Measurements from ENCODE around the gene MECP2. TPM values are rescaled to one million over a fixed set of nuclear protein-coding genes. Genes with fewer than 3 reads are reported as not detected.
A peak's percentile ranks its signal among the peaks of the same experiment; 100 is the strongest.

Gene MECP2
- total RNA-seq, 2 experiments from 2014 or later = 63.7 to 65.1 TPM

DNA sequence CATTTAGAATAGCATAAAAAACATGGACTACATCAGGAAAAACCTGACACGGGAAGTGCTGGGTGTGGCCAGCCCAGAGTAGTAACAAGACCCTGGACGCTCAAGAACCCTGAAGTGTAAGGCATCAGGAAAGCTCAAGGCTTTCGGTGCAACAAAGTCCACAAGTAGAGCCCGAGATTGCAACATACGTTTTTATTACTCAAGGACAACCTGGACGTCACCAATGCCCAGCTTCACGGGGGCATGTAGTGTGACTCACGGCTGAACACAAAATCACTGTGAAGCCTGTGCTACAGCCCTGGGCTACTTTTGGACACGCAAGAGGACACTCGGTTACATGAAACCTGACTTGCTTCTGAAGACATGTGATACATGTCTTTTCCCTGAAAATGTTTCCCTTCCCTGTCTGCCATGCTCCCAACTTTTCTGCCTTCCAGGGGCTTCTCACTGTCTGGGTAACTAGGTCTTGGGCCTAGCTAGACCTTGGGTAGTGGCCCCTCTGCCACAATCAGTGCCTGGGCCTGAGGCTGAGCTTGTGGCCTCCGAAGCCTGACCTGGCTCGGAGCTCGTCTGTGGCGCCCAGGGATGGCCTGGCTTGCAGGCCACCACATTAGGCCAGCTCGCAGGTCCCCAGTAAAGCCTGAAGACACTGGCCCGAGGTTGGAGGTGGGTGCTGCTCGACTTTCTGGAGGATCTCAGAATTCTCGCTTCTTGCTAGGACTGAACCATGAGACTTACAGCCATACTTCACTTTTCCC, 87.0 kb downstream of the MECP2 start:
- no peak for DNase-seq
- no peaks in the 10 kb centered on the region for H3K9me3 Mint-ChIP-seq
- no peaks in the 10 kb centered on the region for H3K27me3 Mint-ChIP-seq
- ATAC-seq = no peak
- no peak overlapping the region for H3K27ac Mint-ChIP-seq
- H3K4me1 Mint-ChIP-seq (ENCODE audit: low read depth) = peaks cover 16% of the 10 kb centered on the region
- CTCF ChIA-PET = no interaction called here
- TF ChIP-seq, protein P1, sequence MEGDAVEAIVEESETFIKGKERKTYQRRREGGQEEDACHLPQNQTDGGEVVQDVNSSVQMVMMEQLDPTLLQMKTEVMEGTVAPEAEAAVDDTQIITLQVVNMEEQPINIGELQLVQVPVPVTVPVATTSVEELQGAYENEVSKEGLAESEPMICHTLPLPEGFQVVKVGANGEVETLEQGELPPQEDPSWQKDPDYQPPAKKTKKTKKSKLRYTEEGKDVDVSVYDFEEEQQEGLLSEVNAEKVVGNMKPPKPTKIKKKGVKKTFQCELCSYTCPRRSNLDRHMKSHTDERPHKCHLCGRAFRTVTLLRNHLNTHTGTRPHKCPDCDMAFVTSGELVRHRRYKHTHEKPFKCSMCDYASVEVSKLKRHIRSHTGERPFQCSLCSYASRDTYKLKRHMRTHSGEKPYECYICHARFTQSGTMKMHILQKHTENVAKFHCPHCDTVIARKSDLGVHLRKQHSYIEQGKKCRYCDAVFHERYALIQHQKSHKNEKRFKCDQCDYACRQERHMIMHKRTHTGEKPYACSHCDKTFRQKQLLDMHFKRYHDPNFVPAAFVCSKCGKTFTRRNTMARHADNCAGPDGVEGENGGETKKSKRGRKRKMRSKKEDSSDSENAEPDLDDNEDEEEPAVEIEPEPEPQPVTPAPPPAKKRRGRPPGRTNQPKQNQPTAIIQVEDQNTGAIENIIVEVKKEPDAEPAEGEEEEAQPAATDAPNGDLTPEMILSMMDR (IDR thresholded peaks at IDR 0.05) = no peak
- H3K36me3 Mint-ChIP-seq (ENCODE audit: low read depth) = peaks cover 43% of the 10 kb centered on the region
- intact Hi-C loops (cut with micrococcal nuclease) = no loop called here
- no peak overlapping the region for H3K4me3 Mint-ChIP-seq
- POLR2A ChIA-PET = interaction anchor here (0.7 to 1.3 kb wide), 2 partner anchors 8 to 60 kb away, joined by 3 to 7 read pairs; no protein-coding TSS in a partner anchor

DNA sequence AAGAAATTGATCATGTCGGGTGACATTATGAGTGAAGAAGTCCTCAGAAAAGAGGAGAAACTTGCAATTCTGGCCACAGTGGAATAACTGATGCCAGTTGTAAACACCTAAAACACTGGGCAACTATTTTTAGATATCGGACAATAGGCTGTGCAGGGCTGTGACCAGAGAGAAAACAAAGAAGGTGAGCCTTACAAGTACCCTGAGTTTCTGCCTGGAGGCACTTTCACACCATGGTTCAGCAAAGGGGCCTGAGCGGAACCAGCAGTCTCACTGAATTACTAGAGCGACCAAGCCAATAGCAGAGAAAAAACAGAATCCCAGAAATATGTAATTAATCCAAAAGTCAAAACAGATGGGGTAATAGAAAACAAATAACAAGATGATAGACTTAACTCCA, 89.0 kb downstream of the MECP2 start:
- Mint-ChIP-seq H3K9me3 (no peaks in the 10 kb centered on the region), H3K27ac (peak overlapping the region; percentile 42), H3K36me3 (ENCODE audit: low read depth) (peaks cover 35% of the 10 kb centered on the region), H3K27me3 (no peaks in the 10 kb centered on the region), H3K4me3 (no peak overlapping the region), H3K4me1 (ENCODE audit: low read depth) (peaks cover 6% of the 10 kb centered on the region)
- ChIA-PET POLR2A (interaction anchor here (1.5 kb wide), 1 partner anchor 13 kb away, joined by 5 read pairs; no protein-coding TSS in a partner anchor), CTCF (no interaction called here)
- TF ChIP-seq, protein P1 (IDR thresholded peaks at IDR 0.05) = no peak
- no peak for DNase-seq
- intact Hi-C loops (cut with micrococcal nuclease) = no loop called here
- no peak for ATAC-seq

DNA sequence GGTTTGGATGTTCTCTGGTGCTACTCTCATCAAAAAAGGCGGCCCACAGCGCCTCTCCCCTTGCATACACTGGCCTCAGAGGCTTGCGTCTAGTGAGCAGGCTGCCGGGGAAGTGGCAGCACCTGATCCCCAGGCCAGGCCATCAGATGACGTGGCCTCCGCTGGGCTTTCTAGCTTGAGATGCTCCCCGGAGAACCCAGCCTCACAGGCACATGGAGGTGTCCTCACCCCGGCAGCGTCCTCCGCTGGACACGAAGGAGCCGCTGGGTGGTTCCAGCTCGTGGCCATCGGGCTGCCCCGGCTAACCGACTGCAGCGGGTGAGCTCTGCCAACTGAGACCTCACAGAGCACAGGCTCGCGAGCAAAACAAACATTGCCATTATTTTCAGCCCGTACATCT, 90.6 kb downstream of the MECP2 start:
- ChIA-PET POLR2A (interaction anchor here (1.5 to 1.7 kb wide), 2 partner anchors 11 to 26 kb away, joined by 5 to 6 read pairs; no protein-coding TSS in a partner anchor), CTCF (no interaction called here)
- H3K4me3 Mint-ChIP-seq = no peak overlapping the region
- no peaks in the 10 kb centered on the region for H3K27me3 Mint-ChIP-seq
- DNase-seq (no peak), ATAC-seq (no peak)
- H3K4me1 Mint-ChIP-seq (ENCODE audit: low read depth) = peaks cover 16% of the 10 kb centered on the region
- no peaks in the 10 kb centered on the region for H3K9me3 Mint-ChIP-seq
- H3K36me3 Mint-ChIP-seq (ENCODE audit: low read depth) = peaks cover 36% of the 10 kb centered on the region
- intact Hi-C loops (cut with micrococcal nuclease) = no loop called here
- H3K27ac Mint-ChIP-seq = no peak overlapping the region
- TF ChIP-seq, protein P1 (IDR thresholded peaks at IDR 0.05) = no peak

DNA sequence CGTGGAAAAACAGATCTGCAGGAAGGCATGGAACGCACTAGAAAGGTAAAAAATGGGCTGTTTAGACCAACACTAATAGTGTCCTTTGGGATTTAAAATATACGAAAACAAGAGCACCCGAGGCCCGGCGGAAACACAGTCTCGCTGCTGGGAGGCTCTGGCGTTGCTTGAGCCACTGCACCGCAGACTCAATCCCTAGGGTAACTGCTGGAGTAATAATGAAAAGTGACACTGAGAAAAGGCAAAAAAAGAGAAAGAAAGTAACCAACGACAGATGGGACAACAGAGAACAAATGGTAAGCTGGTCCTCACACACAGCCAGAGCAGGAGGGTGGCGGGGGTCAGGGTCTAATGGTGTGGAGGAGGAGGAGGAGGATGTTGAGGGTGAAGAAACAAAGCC, 93.2 kb downstream of the MECP2 start:
- H3K36me3 Mint-ChIP-seq (ENCODE audit: low read depth) = peaks cover 25% of the 10 kb centered on the region
- DNase-seq (no peak), ATAC-seq (no peak)
- H3K4me3 Mint-ChIP-seq = no peak overlapping the region
- CTCF ChIA-PET = interaction anchor here (3.1 kb wide), 1 partner anchor 9 kb away, joined by 12 read pairs; no protein-coding TSS in a partner anchor
- no peaks in the 10 kb centered on the region for H3K9me3 Mint-ChIP-seq
- TF ChIP-seq, protein P1 (IDR thresholded peaks at IDR 0.05) = no peak
- H3K27me3 Mint-ChIP-seq = no peaks in the 10 kb centered on the region
- POLR2A ChIA-PET = interaction anchor here (3.0 kb wide), 1 partner anchor 9 kb away, joined by 11 read pairs; no protein-coding TSS in a partner anchor
- H3K27ac Mint-ChIP-seq = no peak overlapping the region
- H3K4me1 Mint-ChIP-seq (ENCODE audit: low read depth) = peaks cover 20% of the 10 kb centered on the region
- intact Hi-C loops (cut with micrococcal nuclease) = no loop called here

DNA sequence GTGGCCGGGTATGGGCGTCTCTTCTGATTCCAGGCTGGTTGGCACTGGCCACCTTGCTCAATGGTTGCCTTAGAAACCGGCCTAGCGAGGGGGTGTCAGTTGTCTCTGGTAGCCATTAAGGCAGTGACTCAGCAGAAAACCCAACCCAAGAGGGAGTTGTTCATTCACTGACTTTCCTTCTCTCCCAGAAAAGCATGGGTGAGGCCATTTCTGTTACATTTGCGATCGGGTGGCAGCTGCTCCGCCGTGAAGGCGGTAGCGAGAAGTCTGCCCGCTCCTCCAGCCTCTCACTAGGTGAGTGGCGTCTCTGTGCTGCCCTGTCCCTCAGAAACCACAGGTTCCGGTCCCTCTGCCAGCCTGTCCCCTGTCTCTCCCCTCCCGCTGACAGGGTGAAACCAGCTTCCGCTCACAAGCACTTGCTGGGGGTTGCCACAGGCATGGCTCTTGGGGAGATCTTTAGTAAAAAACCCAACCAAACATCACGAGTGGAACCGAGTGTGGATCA, 95.2 kb downstream of the MECP2 start:
- no peaks in the 10 kb centered on the region for H3K9me3 Mint-ChIP-seq
- ATAC-seq = peak; percentile 90
- TF ChIP-seq, protein P1 (IDR thresholded peaks at IDR 0.05) = no peak
- H3K36me3 Mint-ChIP-seq (ENCODE audit: low read depth) = peaks cover 15% of the 10 kb centered on the region
- H3K4me1 Mint-ChIP-seq (ENCODE audit: low read depth) = peaks cover 14% of the 10 kb centered on the region
- ChIA-PET POLR2A (interaction anchor here (0.7 to 1.2 kb wide), 4 partner anchors 9 to 63 kb away, joined by 3 to 4 read pairs (median 4); no protein-coding TSS in a partner anchor), CTCF (interaction anchor here (1.1 kb wide), 1 partner anchor 14 kb away, joined by 3 read pairs; no protein-coding TSS in a partner anchor)
- no peaks in the 10 kb centered on the region for H3K27me3 Mint-ChIP-seq
- intact Hi-C loops (cut with micrococcal nuclease) = no loop called here
- peak overlapping the region; percentile 88 for H3K27ac Mint-ChIP-seq
- peak; percentile 66 for DNase-seq
- H3K4me3 Mint-ChIP-seq = peak overlapping the region; percentile 54
